Medulla oblongata (tissue), 1 donor: ENCODE data around the gene MYH14.

Source experiments
- DNase-seq: peaks from one replicate; pipeline ENCODE4 v3.0.0-alpha.2; 2015; ENCODE audit errors: extremely low spot score

The MYH14 gene

GRCh38 chr19:50203281-50204080, at the start of gene MYH14:
Gene MYH14, plus strand, starts transcription at chr19:50203622. Its CDS starts 6,744 bp downstream, at chr19:50210366.
- peak; percentile 98 for DNase-seq

- DNase-seq: no peak
Observed at GRCh38 chr19:50154529-50154928, 48.9 kb upstream of the MYH14 start.

GRCh38 chr19:50155520-50156109, 47.8 kb upstream of the MYH14 start:
- no peak for DNase-seq

- DNase-seq: no peak
Observed at GRCh38 chr19:50158577-50158976, 44.8 kb upstream of the MYH14 start.

GRCh38 chr19:50159078-50159477, 44.3 kb upstream of the MYH14 start:
- no peak for DNase-seq

DNA sequence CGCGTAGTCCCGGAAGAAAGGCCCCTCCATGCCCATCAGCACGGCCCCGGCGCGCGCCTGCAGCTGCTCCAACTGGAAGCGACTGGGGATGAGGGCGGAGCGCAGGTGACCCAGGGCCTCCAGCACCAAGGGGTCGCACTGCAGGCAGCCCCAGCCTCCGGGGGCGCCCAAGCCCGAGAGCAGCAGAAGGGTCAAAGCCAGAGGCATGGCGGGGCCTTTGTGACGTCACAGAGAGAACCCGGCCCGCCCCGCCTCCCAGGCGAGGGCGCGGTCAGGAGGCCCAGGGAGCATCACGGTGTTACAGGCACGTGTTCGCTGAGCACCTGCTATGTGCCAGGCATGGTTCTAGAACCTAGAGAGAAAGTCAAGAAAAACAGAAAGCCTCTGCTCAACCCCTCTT, 40.4 kb upstream of the MYH14 start, which contains the start of gene IZUMO2:
Gene IZUMO2 (minus strand): TSS at position 294 of the 400 bp plus-strand sequence. CDS start 87 bp downstream, at position 207.
- no peak for DNase-seq

GRCh38 chr19:50167314-50167721, 36.1 kb upstream of the MYH14 start:
- no peak for DNase-seq

DNA sequence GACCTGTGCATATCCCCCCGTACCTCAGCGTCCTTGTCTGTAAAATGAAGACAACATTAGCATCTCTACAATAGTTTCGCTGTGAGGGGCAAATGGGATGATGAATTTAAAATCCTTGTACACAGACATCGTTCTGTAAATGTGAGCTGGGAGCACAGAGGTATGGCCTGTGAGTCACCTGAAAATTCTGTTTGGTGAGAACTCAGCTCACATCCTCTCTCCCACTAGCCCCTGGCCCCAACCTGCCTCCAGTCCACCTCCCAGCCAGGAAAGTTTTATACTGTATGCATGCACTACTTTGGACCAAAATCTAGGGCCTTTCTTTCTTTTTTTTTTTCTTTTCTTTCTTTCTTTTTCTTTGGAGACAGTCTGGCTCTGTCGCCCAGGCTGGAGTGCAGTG, 31.7 kb upstream of the MYH14 start:
- no peak for DNase-seq

DNA sequence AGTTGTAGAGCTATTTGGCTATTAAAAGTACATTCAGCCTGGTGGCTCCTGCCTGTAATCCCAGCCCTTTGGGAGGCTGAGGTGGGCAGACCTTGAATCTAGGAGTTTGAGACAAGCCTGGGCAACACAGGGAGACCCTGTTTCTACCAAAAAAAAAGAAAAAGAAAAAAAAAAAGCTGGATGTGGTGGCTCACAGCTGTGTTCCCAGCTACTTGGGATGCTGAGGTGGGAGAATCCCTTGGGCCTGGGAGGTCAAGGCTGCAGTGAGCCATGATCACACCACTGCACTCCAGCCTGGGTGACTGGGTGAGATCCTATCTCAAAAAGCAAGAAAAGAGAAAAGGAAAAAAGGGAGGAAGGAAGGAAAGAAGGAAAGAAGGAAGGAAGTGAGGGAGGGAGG, 30.7 kb upstream of the MYH14 start:
- no peak for DNase-seq

DNA sequence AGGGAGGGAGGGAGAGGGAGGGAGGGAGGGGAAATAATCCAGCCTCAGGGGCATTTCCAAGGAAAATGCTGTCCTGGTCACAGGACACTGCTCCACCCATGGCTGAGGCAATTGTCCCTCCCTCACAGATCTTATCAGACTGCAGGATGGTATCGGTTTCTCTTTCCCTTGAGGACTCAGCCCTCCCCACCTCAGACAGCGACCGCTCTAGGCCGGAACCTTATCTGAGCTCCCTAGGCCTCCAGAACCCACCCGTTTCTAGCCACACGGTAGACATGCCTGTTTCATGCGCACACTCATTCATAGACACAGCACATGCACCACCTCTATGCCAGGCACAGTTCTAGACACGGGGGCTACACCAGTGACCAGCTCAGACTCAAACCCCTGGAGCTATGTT, 30.3 kb upstream of the MYH14 start:
- no peak for DNase-seq

DNA sequence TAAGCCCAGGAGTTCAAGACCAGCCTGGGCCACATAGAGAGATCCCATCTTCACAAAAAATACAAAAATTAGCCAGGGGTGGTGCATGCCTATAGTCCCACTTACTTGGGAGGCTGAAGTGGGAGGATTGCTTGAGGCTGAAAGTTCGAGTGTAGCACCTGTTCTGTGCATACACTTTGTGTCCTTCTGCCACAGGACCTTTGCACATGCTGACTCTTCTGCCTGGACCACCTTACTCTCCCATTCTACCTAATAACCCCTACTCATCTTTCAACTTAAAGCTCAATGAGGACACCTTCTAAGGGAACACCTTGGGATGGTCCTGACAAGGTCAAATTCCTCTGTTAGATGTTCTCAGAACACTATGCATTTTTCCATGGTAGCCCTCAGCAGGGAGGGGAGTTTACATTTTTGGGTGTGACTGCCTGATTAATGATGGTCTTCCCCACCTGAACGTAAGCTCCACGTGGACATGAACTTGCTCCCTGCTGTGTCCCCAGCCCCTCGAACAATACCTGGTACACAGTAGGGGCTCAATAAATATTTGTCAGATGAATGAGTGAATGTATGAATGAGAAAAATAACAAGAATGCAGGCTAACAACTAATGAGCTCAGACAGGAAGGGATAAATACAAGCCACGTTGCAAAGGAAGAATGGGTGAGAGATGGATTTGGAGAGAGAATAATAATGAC, 29.2 kb upstream of the MYH14 start:
- DNase-seq: no peak

GRCh38 chr19:50175924-50176323, 27.5 kb upstream of the MYH14 start:
- no peak for DNase-seq

GRCh38 chr19:50176775-50177174, 26.6 kb upstream of the MYH14 start:
- no peak for DNase-seq

GRCh38 chr19:50178320-50178719, 25.1 kb upstream of the MYH14 start:
- DNase-seq: no peak

DNA sequence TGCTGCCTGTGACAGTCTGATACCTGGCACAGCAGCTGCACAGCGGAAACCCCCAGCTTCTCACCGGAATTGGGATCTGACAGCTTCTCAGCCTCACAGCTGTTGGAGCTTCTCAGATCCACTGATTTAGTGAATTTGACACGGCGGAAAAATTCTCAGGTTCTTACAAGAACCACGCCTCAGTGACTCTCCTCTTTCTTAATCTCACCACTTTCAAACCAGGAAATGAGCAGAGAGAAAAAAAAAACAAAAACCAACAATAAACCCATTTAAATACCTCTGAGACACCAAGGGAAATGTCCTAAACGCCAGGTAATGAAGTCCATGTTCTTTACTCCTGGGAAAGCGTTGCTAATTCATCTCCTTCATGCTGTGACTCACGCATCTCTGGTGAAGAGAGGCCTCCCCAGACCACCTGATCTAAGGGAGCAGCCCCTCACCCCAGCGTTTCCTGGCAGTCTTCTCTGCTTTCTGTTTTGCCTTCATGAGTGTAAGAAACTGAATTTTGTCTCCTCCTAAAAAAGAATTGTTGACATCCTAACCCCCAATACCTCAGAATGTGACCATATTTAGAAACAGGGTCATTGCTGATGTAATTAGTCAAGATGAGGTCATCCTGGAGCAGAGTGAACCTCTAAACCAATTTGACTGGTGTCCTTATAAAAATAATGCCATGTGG, 24.4 kb upstream of the MYH14 start:
- no peak for DNase-seq

DNA sequence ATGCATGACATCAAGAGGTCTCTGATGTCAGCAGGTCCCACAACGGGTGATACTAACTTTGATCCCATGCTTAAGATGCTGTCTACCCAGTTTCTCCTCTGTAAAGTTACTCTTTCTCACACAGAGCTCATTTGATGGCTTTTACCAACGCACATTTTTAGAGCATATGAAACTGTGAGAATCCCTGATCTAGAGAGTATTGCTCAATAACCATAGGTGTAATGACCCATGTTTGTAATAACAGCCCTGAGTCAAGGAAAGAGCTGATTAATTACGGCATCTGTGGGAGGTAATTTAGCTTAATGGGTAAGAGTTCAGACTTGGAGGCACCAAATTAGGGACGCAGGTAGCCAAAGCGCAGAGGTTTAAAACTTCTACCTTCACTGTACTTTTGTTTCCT, 22.3 kb upstream of the MYH14 start:
- DNase-seq: no peak

GRCh38 chr19:50184196-50184595, 19.2 kb upstream of the MYH14 start:
- no peak for DNase-seq

DNA sequence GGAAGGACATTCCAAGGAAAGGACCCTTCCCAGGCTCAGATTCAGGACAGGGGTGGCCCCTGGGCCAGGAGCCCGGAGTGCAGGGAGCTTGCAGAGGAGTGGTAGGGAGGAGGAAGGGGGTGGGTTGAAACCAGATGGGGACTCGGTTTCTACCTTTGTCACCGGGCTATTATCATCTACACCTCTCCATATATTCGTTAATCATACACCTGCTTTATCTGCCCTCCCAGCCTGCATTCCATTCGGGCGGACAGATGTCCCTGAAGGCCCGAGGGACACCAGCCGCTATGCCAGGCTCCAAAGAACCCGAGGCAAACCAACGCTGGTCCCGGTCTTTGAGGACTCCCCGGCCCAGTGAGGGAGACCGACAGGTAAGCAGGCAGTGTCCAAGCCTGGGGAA, 15.5 kb upstream of the MYH14 start:
- no peak for DNase-seq

DNA sequence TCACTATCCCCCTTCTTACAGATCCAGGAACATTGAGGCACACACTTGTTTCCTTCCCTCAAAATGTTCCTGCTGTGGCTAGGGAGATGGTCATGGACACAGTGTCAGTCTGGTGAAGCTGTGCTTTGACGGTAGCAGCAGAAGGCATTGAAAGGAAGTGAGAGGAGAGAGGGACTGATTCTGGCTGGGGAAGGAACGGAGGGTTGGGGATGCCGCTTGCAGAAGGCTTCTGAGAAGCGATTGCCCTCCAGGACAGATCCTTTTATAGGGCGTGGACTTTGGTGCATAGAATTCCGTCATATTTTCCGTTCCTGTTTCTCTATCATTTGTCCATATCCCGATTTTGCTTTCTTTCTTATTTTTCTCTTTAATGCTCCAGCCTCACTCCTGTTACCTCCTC, 14.1 kb upstream of the MYH14 start:
- DNase-seq: no peak

DNA sequence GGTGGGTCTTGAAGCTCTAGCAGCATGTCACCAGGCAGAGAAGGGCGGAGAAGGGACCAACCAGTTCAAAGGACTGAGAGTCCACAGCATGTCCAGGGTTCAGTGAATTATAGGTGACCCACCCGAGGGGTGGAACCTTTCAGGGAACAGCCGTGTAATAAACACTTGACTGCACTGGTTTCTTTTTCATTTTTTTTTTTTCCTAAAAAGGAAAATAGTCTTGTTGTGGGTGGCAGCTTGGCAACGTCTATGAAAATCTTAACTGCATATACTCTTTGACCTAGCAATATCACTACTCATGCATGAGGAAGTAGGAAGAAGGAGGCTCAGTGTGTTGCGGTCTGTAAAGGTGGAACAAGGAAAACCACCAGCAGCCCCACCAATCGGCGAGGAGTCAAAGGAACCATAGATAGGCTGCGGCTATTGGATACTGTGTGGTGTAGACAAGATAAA, 13.0 kb upstream of the MYH14 start:
- no peak for DNase-seq

DNA sequence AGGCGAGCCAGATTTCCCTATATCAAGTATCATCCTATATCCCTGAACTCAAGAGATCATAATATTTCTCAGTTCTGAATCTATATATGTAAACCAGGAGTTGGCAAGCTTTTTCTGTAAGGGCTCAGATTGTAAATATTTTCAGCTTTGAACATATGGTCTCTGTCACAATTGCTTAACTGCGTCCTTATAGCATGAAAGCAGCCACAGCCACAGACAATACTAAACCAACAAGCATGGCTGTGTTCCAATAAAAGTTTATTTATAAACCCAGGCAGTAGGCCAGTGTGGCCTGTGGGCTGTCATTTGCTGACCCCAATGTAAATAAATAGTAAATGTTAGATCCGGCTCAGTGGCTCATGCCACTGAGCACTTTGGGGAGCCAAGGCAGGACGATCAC, 12.2 kb upstream of the MYH14 start:
- DNase-seq: no peak
